ENCODE data around the gene TMIGD3.
A peak's percentile ranks its signal among the peaks of the same experiment; 100 is the strongest.

Gene TMIGD3

GRCh38 chr1:111476214-111476613, 27.2 kb downstream of the TMIGD3 start:
- no peak for DNase-seq

- no peak for DNase-seq
Measured at GRCh38 chr1:111475701-111476100, 27.7 kb downstream of the TMIGD3 start.

GRCh38 chr1:111474521-111474920, 28.9 kb downstream of the TMIGD3 start:
- DNase-seq: no peak

- no peak for DNase-seq
Measured at GRCh38 chr1:111474106-111474505, 29.3 kb downstream of the TMIGD3 start.

- no peak for DNase-seq
Measured at GRCh38 chr1:111471538-111471937, 31.9 kb downstream of the TMIGD3 start.

- peak in 12 of 56 donors; percentile 5 to 54 (median 22) for DNase-seq
Measured at GRCh38 chr1:111471012-111471411, 32.4 kb downstream of the TMIGD3 start.

- no peak for DNase-seq
Measured at GRCh38 chr1:111470596-111470995, 32.8 kb downstream of the TMIGD3 start.

GRCh38 chr1:111469539-111469938, 33.9 kb downstream of the TMIGD3 start:
- DNase-seq: no peak

GRCh38 chr1:111468717-111469100, 34.7 kb downstream of the TMIGD3 start:
- DNase-seq: no peak

- DNase-seq: no peak
Measured at GRCh38 chr1:111467865-111468716, 35.3 kb downstream of the TMIGD3 start.

GRCh38 chr1:111466480-111466879, 37.0 kb downstream of the TMIGD3 start:
- no peak for DNase-seq

GRCh38 chr1:111465754-111466153, 37.7 kb downstream of the TMIGD3 start:
- no peak for DNase-seq

GRCh38 chr1:111463029-111463683, 40.3 kb downstream of the TMIGD3 start:
- no peak for DNase-seq

- no peak for DNase-seq
Measured at GRCh38 chr1:111462370-111463028, 40.9 kb downstream of the TMIGD3 start.

GRCh38 chr1:111461765-111462164, 41.7 kb downstream of the TMIGD3 start:
- no peak for DNase-seq

GRCh38 chr1:111455642-111456031, 47.8 kb downstream of the TMIGD3 start:
- no peak for DNase-seq

GRCh38 chr1:111454859-111455641, 48.4 kb downstream of the TMIGD3 start:
- DNase-seq: no peak

- no peak for DNase-seq
Measured at GRCh38 chr1:111453706-111454105, 49.7 kb downstream of the TMIGD3 start.

GRCh38 chr1:111452581-111452980, 50.9 kb downstream of the TMIGD3 start:
- DNase-seq: no peak

GRCh38 chr1:111450185-111450584, 53.2 kb downstream of the TMIGD3 start:
- DNase-seq: no peak

- DNase-seq: peak in 1 of 56 donors; percentile 36
Measured at GRCh38 chr1:111449703-111450017, 53.8 kb downstream of the TMIGD3 start.
